HepG2 (cell line): ENCODE data around the gene IRX3. TPM values are rescaled to one million over a fixed set of nuclear protein-coding genes. Genes with fewer than 3 reads are reported as not detected.

Source experiments
- AFF4 ChIP-seq: sonication (generic); formaldehyde crosslinking; IDR thresholded peaks from 2 replicates; pipeline ENCODE4 v1.4.0; 2020; ENCODE audit warnings: missing genetic modification reagents
- ATAD3A ChIP-seq: sonication (generic); formaldehyde crosslinking; IDR thresholded peaks from 2 replicates; pipeline ENCODE4 v1.4.0; 2020; ENCODE audit warnings: missing genetic modification reagents
- BRCA1 ChIP-seq: sonication (generic); formaldehyde crosslinking; IDR thresholded peaks from 2 replicates; pipeline ENCODE4 v1.4.0; 2020; ENCODE audit warnings: missing genetic modification reagents
- ETS1 ChIP-seq: sonication (generic); formaldehyde crosslinking; IDR thresholded peaks from 2 replicates; pipeline ENCODE4 v1.4.0; 2020; ENCODE audit warnings: missing genetic modification reagents
- FOXA3 ChIP-seq: IDR thresholded peaks from 2 replicates; pipeline ENCODE4 v1.6.1; 2016; ENCODE audit warnings: missing genetic modification reagents, missing compliant biosample characterization
- GFI1 ChIP-seq: sonication (generic); formaldehyde crosslinking; IDR thresholded peaks from 2 replicates; pipeline ENCODE4 v1.5.0; 2020; ENCODE audit warnings: missing genetic modification reagents, mild to moderate bottlenecking, borderline replicate concordance
- KAT8 ChIP-seq: IDR thresholded peaks from 2 replicates; pipeline ENCODE4 v1.6.1; 2016; ENCODE audit warnings: missing genetic modification reagents, missing compliant biosample characterization
- KDM1A ChIP-seq: IDR thresholded peaks from 2 replicates; pipeline ENCODE4 v1.6.1; 2016; ENCODE audit warnings: missing compliant biosample characterization
- MXI1 ChIP-seq: IDR thresholded peaks from 3 replicates; pipeline ENCODE4 v1.6.1; 2012; ENCODE audit warnings: low read depth, low read length, inconsistent platforms, borderline replicate concordance
- RERE ChIP-seq: IDR thresholded peaks from 2 replicates; pipeline ENCODE4 v1.6.1; 2016; ENCODE audit warnings: low read depth, missing genetic modification reagents, missing compliant biosample characterization
- SAFB2 ChIP-seq: sonication (generic); formaldehyde crosslinking; IDR thresholded peaks from 2 replicates; pipeline ENCODE4 v1.5.1; 2020; ENCODE audit warnings: missing genetic modification reagents, low read depth, mild to moderate bottlenecking, borderline replicate concordance
- TBX2 ChIP-seq: sonication (generic); formaldehyde crosslinking; IDR thresholded peaks from 2 replicates; pipeline ENCODE4 v1.5.0; 2020; ENCODE audit warnings: missing genetic modification reagents, mild to moderate bottlenecking, borderline replicate concordance
- YEATS4 ChIP-seq: sonication (generic); formaldehyde crosslinking; IDR thresholded peaks from 2 replicates; pipeline ENCODE4 v1.4.0; 2020; ENCODE audit warnings: missing genetic modification reagents, borderline replicate concordance
- ZFP41 ChIP-seq: sonication (generic); formaldehyde crosslinking; IDR thresholded peaks from 2 replicates; pipeline ENCODE4 v1.4.0; 2020; ENCODE audit warnings: mild to moderate bottlenecking, missing genetic modification reagents, borderline replicate concordance
- ZNF180 ChIP-seq: sonication (generic); formaldehyde crosslinking; IDR thresholded peaks from 2 replicates; pipeline ENCODE4 v1.4.0; 2020; ENCODE audit warnings: low read depth, missing genetic modification reagents, borderline replicate concordance
- ZNF589 ChIP-seq: sonication (generic); formaldehyde crosslinking; conservative IDR thresholded peaks from 2 replicates; pipeline ENCODE4 v1.8.0; 2022; ENCODE audit warnings: mild to moderate bottlenecking, moderate library complexity, missing genetic modification reagents
- ZNF629 ChIP-seq: sonication (generic); formaldehyde crosslinking; conservative IDR thresholded peaks from 2 replicates; pipeline ENCODE4 v1.5.0; 2020; ENCODE audit warnings: missing genetic modification reagents
- polyA plus RNA-seq, 8 experiments: library from polyadenylated mRNA; depleted of rRNA in 3 of 8; stranded (reverse) in 7 of 8; unstranded in 1 of 8; fragments of >200 nt; fragmentation: Illumina TruSeq in 4 of 8; extraction: Trizol in 4 of 8; gene quantifications; 2 replicates each; pipeline versions ENCODE4 v1.2.1 to v1.2.3, GENCODE V29; 2011 to 2016; ENCODE audit warnings: low read depth in 4 of 8, missing spikeins in 1 of 8, mixed read lengths in 1 of 8; ENCODE audit not compliant: insufficient read depth in 1 of 8
- total RNA-seq, 5 experiments: library from RNA; depleted of rRNA; stranded (reverse); fragments of >200 nt; fragmentation: Illumina TruSeq; extraction: Trizol; gene quantifications; 2 replicates each; pipeline ENCODE4 v1.2.3, GENCODE V29; 2016; ENCODE audit warnings: low read depth in 1 of 5
- TF ChIP-seq, protein P1 (sequence below): fragments of 450-650 bp; IDR thresholded peaks from 2 replicates; pipeline ENCODE4 v1.6.1; 2017

The IRX3 gene
- total and polyA plus RNA-seq, 2 of the 13 experiments (the other 11 are each of a cell fraction or from before 2014, with no cell fraction given) = 9.2 to 16.4 TPM

DNA sequence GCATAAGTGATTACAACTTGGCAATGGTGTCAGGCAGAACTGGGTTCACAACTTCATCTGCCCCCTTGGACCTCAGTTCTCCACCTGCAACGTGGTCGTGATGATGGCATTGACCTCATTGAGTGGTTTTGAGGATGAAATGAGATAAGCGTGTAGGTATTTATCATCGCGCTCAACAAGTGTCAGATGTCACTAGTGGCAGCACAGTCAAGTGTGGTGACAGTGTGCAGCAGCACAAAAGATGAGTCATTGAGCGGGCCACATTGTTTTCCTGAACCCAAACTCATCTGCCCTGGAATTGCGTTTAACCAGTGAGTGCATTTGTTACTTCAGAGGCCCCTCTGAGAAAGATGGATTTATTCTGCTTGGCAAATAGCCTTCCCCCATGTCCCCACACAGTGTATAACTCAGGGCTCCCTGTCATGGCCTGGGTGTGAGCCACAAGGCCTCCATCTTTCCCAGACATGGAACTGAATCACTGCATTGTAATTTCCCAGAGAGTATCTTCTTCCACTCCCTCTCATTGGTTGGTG lies 20.9 kb downstream of the IRX3 start (continued):
- TF ChIP-seq GFI1 (CRISPR knock-in tag) (no peak), MXI1 (no peak), ETS1 (CRISPR knock-in tag) (no peak), KAT8 (CRISPR knock-in tag) (no peak), RERE (CRISPR knock-in tag) (no peak), AFF4 (CRISPR knock-in tag) (no peak), FOXA3 (CRISPR knock-in tag) (peak; percentile 29; the same call in 1 of the 2 replicates), BRCA1 (CRISPR knock-in tag) (no peak), ZNF629 (CRISPR knock-in tag) (no peak), YEATS4 (CRISPR knock-in tag) (no peak), SAFB2 (CRISPR knock-in tag) (no peak), ZNF180 (CRISPR knock-in tag) (no peak), TBX2 (CRISPR knock-in tag) (peak; percentile 24; the same call in 1 of the 2 replicates), KDM1A (CRISPR knock-in tag) (no peak), ZFP41 (CRISPR knock-in tag) (no peak), ZNF589 (CRISPR knock-in tag) (0 out of 2 replicates have a peak, but pooled peaks have one; percentile 14), ATAD3A (CRISPR knock-in tag) (no peak)
- TF ChIP-seq, protein P1, sequence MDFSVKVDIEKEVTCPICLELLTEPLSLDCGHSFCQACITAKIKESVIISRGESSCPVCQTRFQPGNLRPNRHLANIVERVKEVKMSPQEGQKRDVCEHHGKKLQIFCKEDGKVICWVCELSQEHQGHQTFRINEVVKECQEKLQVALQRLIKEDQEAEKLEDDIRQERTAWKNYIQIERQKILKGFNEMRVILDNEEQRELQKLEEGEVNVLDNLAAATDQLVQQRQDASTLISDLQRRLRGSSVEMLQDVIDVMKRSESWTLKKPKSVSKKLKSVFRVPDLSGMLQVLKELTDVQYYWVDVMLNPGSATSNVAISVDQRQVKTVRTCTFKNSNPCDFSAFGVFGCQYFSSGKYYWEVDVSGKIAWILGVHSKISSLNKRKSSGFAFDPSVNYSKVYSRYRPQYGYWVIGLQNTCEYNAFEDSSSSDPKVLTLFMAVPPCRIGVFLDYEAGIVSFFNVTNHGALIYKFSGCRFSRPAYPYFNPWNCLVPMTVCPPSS = no peak
